Astrocyte of the spinal cord (primary cell): ENCODE measurements around the gene AHSP.

Experiments used
- DNase-seq: peaks from one replicate; pipeline ENCODE4 v3.0.0; 2011; ENCODE audit warnings: low read depth, low spot score
- H3K4me3 ChIP-seq: 2 replicates; pipeline ENCODE4 v1.5.1; 2011; ENCODE audit warnings: low read depth, mild to moderate bottlenecking, low read length, moderate library complexity
- in situ Hi-C: cut with HindIII; loops from 2 replicates; pipeline ENCODE4 v1.10.0; 2017; ENCODE audit warnings: low sequenced_read_pairs
- TF ChIP-seq, protein P1 (sequence below): IDR thresholded peaks from 2 replicates; pipeline ENCODE4 v1.5.1; 2012; ENCODE audit warnings: low read depth, mild to moderate bottlenecking, low read length, inconsistent platforms

Gene AHSP

DNA sequence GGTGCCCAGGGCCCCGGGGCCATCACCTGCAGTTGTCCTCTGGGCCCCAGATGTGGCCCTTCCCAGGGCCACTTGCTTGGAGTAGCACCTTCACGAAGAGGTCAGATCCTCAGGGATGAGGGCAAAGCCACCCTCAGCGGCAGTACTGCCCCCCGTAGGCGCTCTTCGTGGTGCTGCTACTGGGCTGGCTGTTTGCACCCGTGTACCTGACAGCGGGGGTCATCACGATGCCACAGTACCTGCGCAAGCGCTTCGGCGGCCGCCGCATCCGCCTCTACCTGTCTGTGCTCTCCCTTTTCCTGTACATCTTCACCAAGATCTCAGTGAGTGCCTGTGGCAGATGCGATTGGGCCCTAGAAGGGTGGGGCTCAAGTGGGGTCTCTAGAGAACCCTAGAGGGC, 42.1 kb upstream of the AHSP start:
- TF ChIP-seq, protein P1, sequence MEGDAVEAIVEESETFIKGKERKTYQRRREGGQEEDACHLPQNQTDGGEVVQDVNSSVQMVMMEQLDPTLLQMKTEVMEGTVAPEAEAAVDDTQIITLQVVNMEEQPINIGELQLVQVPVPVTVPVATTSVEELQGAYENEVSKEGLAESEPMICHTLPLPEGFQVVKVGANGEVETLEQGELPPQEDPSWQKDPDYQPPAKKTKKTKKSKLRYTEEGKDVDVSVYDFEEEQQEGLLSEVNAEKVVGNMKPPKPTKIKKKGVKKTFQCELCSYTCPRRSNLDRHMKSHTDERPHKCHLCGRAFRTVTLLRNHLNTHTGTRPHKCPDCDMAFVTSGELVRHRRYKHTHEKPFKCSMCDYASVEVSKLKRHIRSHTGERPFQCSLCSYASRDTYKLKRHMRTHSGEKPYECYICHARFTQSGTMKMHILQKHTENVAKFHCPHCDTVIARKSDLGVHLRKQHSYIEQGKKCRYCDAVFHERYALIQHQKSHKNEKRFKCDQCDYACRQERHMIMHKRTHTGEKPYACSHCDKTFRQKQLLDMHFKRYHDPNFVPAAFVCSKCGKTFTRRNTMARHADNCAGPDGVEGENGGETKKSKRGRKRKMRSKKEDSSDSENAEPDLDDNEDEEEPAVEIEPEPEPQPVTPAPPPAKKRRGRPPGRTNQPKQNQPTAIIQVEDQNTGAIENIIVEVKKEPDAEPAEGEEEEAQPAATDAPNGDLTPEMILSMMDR = no peak
- H3K4me3 ChIP-seq = no peak overlapping the region
- in situ Hi-C loops = no loop called here
- no peak for DNase-seq

DNA sequence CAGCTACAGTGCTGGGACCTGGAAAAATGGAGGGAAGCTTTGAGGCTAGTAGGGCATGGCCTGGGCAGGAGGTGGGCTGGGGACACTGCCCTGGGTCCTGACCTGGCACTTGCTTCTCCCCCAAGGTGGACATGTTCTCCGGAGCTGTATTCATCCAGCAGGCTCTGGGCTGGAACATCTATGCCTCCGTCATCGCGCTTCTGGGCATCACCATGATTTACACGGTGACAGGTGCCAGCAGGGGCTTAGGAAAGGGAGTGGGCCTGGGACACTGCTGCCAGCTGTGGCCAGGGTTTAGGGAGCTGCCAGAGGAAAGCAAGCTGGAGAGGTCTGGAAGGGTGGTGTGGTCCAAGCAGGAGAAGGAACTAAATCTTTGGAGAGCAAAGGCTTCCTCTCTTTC, 41.7 kb upstream of the AHSP start:
- in situ Hi-C loops = no loop called here
- no peak overlapping the region for H3K4me3 ChIP-seq
- TF ChIP-seq, protein P1 = no peak
- no peak for DNase-seq

DNA sequence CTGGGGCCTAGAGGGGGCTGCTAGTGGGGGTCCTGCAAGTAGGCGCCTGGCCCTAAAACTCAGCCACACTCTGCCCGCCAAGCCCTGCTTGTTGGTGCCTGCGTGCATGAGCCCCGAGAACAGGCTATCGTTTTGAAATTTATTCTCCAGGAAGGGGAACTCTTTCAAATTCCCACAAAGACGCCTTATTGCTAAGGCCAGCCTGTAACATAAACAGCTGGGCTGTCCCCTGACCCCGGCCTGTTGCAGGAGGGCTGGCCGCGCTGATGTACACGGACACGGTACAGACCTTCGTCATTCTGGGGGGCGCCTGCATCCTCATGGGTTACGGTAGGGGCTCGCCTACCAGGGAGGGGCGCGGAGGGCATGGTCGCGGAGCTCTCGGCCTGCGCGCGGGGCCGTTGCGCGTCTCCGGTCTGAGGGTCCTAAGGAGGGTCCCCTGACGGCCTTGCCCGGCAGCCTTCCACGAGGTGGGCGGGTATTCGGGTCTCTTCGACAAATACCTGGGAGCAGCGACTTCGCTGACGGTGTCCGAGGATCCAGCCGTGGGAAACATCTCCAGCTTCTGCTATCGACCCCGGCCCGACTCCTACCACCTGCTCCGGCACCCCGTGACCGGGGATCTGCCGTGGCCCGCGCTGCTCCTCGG, 40.5 kb upstream of the AHSP start:
- TF ChIP-seq, protein P1 = no peak
- H3K4me3 ChIP-seq = peak overlapping the region; percentile 45
- in situ Hi-C loops = no loop called here
- DNase-seq = no peak

DNA sequence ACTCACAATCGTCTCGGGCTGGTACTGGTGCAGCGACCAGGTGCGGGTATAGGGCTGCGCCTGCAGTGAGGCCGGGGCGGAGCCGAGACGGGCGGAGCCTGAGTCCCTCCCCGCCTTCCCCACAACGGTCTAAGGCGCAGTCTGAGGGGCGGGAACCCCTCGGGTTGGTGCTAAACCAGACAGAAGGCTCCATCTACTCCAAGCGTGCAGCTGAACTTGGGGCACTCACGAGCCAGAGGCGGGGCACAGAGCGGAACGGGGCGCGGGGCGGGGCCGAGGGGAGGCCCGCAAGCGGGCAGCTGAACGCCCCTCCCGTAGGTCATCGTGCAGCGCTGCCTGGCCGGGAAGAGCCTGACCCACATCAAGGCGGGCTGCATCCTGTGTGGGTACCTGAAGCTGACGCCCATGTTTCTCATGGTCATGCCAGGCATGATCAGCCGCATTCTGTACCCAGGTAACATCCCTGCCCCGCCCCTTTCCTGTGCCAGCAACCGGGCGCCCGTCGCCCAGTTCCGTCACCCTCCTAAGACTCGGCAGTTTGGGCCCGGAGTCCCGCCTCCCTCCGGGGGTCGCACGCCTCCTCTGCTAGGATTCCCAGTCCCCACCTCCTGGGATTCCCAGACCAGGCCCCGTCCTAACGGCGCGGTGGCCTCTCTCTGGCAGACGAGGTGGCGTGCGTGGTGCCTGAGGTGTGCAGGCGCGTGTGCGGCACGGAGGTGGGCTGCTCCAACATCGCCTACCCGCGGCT, 39.8 kb upstream of the AHSP start:
- TF ChIP-seq, protein P1 = no peak
- in situ Hi-C loops = no loop called here
- H3K4me3 ChIP-seq = peak overlapping the region; percentile 45
- no peak for DNase-seq

DNA sequence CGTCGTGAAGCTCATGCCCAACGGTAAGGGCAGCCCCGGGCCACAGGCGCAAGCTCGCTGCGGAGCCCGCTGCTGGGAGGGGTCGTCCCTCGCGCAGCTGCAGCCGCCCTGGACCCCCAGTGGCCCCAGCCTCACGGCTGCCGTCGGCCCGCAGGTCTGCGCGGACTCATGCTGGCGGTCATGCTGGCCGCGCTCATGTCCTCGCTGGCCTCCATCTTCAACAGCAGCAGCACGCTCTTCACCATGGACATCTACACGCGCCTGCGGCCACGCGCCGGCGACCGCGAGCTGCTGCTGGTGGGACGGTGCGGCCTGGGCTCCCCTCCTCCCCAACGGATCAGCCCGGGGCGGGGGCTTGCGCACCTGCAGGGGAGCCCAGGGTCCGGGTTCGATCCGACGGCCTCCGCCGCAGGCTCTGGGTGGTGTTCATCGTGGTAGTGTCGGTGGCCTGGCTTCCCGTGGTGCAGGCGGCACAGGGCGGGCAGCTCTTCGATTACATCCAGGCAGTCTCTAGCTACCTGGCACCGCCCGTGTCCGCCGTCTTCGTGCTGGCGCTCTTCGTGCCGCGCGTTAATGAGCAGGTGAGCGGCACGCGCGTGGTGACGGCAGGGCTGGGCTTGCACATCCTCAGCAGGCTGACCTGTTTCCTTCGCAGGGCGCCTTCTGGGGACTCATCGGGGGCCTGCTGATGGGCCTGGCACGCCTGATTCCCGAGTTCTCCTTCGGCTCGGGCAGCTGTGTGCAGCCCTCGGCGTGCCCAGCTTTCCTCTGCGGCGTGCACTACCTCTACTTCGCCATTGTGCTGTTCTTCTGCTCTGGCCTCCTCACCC, 39.0 kb upstream of the AHSP start:
- TF ChIP-seq, protein P1 = no peak
- no peak overlapping the region for H3K4me3 ChIP-seq
- in situ Hi-C loops = no loop called here
- DNase-seq = no peak

DNA sequence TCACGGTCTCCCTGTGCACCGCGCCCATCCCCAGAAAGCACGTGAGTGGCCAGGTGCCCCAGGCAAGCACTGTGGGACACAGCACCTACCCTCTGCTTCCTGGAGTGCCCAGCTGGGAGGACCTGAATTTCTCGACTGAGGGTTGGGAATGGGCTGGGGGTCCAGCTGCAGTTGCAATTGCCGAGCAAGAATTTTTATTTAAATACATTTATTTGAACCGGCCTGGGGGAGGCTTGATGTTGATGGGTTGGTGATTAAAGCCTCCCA, 38.5 kb upstream of the AHSP start:
- H3K4me3 ChIP-seq = no peak overlapping the region
- TF ChIP-seq, protein P1 = no peak
- in situ Hi-C loops = no loop called here
- DNase-seq = no peak
